WTC11 (cell line): ENCODE results near the gene MDH1. TPM values are rescaled to one million over a fixed set of nuclear protein-coding genes. Genes with fewer than 3 reads are reported as not detected.

Experiments
- ATAC-seq: fragments of 200-7000 bp; cut with Tn5 transposase; 2 replicates; pipeline ENCODE4 v1.10.0; 2021; ENCODE audit warnings: mild to moderate bottlenecking, moderate library complexity
- CTCF ChIA-PET: fragments of 300-600 bp; sonication (Branson Sonifier 250); formaldehyde crosslinking; loops from one replicate; lab custom pipeline; 2021; ENCODE audit warnings: antibody characterized with exemption; lab: Charles Lee
- POLR2A ChIA-PET: fragments of 350-600 bp; sonication (Branson Sonifier 250); formaldehyde crosslinking; loops from one replicate; lab custom pipeline; 2021; ENCODE audit warnings: antibody characterized with exemption; lab: Charles Lee
- DNase-seq: peaks from one replicate; pipeline ENCODE4 v3.0.0; 2021; ENCODE audit warnings: low spot score
- H3K27ac Mint-ChIP-seq: 2 replicates; pipeline ENCODE4 v1.8.0; 2021; ENCODE audit warnings: mixed read lengths
- H3K27me3 Mint-ChIP-seq: 2 replicates; pipeline ENCODE4 v1.8.0; 2021; ENCODE audit warnings: low read depth, mild to moderate bottlenecking, moderate library complexity, mixed read lengths
- H3K36me3 Mint-ChIP-seq: 2 replicates; pipeline ENCODE4 v1.8.0; 2021; ENCODE audit warnings: mixed read lengths
- H3K4me1 Mint-ChIP-seq: 2 replicates; pipeline ENCODE4 v1.8.0; 2022; ENCODE audit warnings: mixed read lengths
- H3K4me3 Mint-ChIP-seq: 2 replicates; pipeline ENCODE4 v1.8.0; 2021; ENCODE audit warnings: mild to moderate bottlenecking, moderate library complexity, mixed read lengths
- H3K9me3 Mint-ChIP-seq: 2 replicates; pipeline ENCODE4 v1.8.0; 2021; ENCODE audit warnings: mixed read lengths
- AFF4 ChIP-seq: sonication (generic); formaldehyde crosslinking; IDR thresholded peaks from 2 replicates; pipeline ENCODE4 v1.8.1; 2023; ENCODE audit warnings: mild to moderate bottlenecking, missing genetic modification reagents, borderline replicate concordance
- CBFB ChIP-seq: sonication (generic); formaldehyde crosslinking; IDR thresholded peaks from 2 replicates; pipeline ENCODE4 v1.8.1; 2022; ENCODE audit warnings: mild to moderate bottlenecking, low read depth, missing genetic modification reagents
- E2F1 ChIP-seq: sonication (generic); formaldehyde crosslinking; IDR thresholded peaks from 2 replicates; pipeline ENCODE4 v1.8.0; 2022; ENCODE audit warnings: mild to moderate bottlenecking, missing genetic modification reagents
- E2F4 ChIP-seq: sonication (generic); formaldehyde crosslinking; IDR thresholded peaks from 2 replicates; pipeline ENCODE4 v1.8.1; 2022; ENCODE audit warnings: low read depth, mild to moderate bottlenecking, moderate library complexity, missing genetic modification reagents, borderline replicate concordance
- EMX1 ChIP-seq: fragments of 250-450 bp; sonication (Bioruptor Pico); IDR thresholded peaks from 2 replicates; pipeline ENCODE4 v1.8.0; 2021; ENCODE audit warnings: mild to moderate bottlenecking
- GABPB1 ChIP-seq: sonication (generic); formaldehyde crosslinking; IDR thresholded peaks from 2 replicates; pipeline ENCODE4 v1.8.1; 2023; ENCODE audit warnings: mild to moderate bottlenecking, missing genetic modification reagents
- HMGXB4 ChIP-seq: sonication (generic); formaldehyde crosslinking; IDR thresholded peaks from 2 replicates; pipeline ENCODE4 v1.8.1; 2023; ENCODE audit warnings: mild to moderate bottlenecking, moderate library complexity, missing genetic modification reagents
- IRF2 ChIP-seq: sonication (generic); formaldehyde crosslinking; IDR thresholded peaks from 2 replicates; pipeline ENCODE4 v1.8.0; 2022; ENCODE audit warnings: low read depth, missing genetic modification reagents, borderline replicate concordance
- JUN ChIP-seq: sonication (generic); formaldehyde crosslinking; IDR thresholded peaks from 2 replicates; pipeline ENCODE4 v1.8.0; 2023; ENCODE audit warnings: mild to moderate bottlenecking, missing genetic modification reagents
- KAT7 ChIP-seq: sonication (generic); formaldehyde crosslinking; IDR thresholded peaks from 2 replicates; pipeline ENCODE4 v1.8.1; 2023; ENCODE audit warnings: missing genetic modification reagents, mild to moderate bottlenecking, borderline replicate concordance
- NFATC4 ChIP-seq: fragments of 250-450 bp; sonication (Bioruptor Pico); IDR thresholded peaks from 2 replicates; pipeline ENCODE4 v1.9.0; 2021; ENCODE audit warnings: mild to moderate bottlenecking
- NR1H2 ChIP-seq: sonication (generic); formaldehyde crosslinking; IDR thresholded peaks from 2 replicates; pipeline ENCODE4 v1.9.0; 2021; ENCODE audit warnings: mild to moderate bottlenecking, moderate library complexity, missing genetic modification reagents
- PREB ChIP-seq: sonication (generic); formaldehyde crosslinking; IDR thresholded peaks from 2 replicates; pipeline ENCODE4 v1.8.1; 2022; ENCODE audit warnings: mild to moderate bottlenecking, missing genetic modification reagents, moderate library complexity, borderline replicate concordance
- RELA ChIP-seq: sonication (generic); formaldehyde crosslinking; IDR thresholded peaks from 2 replicates; pipeline ENCODE4 v1.8.1; 2022; ENCODE audit warnings: missing genetic modification reagents, mild to moderate bottlenecking, borderline replicate concordance
- SMAD4 ChIP-seq: sonication (generic); formaldehyde crosslinking; IDR thresholded peaks from 2 replicates; pipeline ENCODE4 v1.8.0; 2022; ENCODE audit warnings: mild to moderate bottlenecking, missing genetic modification reagents
- SP1 ChIP-seq: sonication (generic); formaldehyde crosslinking; conservative IDR thresholded peaks from 2 replicates; pipeline ENCODE4 v1.8.1; 2022; ENCODE audit warnings: missing genetic modification reagents
- ZNF263 ChIP-seq: sonication (generic); formaldehyde crosslinking; IDR thresholded peaks from 2 replicates; pipeline ENCODE4 v1.8.1; 2022; ENCODE audit warnings: low read depth, mild to moderate bottlenecking, moderate library complexity, missing genetic modification reagents
- ZNF281 ChIP-seq: sonication (generic); formaldehyde crosslinking; IDR thresholded peaks from 2 replicates; pipeline ENCODE4 v1.8.0; 2023; ENCODE audit warnings: mild to moderate bottlenecking, missing genetic modification reagents
- ZNF671 ChIP-seq: fragments of 250-450 bp; sonication (Bioruptor Pico); IDR thresholded peaks from 2 replicates; pipeline ENCODE4 v1.8.0; 2021; ENCODE audit warnings: mild to moderate bottlenecking
- total RNA-seq: library from RNA; stranded (reverse); gene quantifications from 3 replicates; pipeline ENCODE4 v1.2.3, GENCODE V29; 2021

The MDH1 gene
- total RNA-seq, 1 experiment from 2014 or later = 259 TPM

- TF ChIP-seq ZNF281 = no peak
- TF ChIP-seq CBFB (CRISPR knock-in tag) = no peak
- TF ChIP-seq, all 79 proteins: peak for 0
These were observed 63.9 kb downstream of the MDH1 start (continued) for GRCh38 chr2:63652652-63652985.

- no peak for DNase-seq
- H3K4me1 Mint-ChIP-seq = no peaks in the 10 kb centered on the region
- ChIA-PET POLR2A (no interaction called here), CTCF (no interaction called here)
- ATAC-seq = no peak
- no peak overlapping the region for H3K27ac Mint-ChIP-seq
- H3K4me3 Mint-ChIP-seq = no peak overlapping the region
- H3K9me3 Mint-ChIP-seq = peaks cover 27% of the 10 kb centered on the region
- no peak for TF ChIP-seq PREB (CRISPR knock-in tag)
- TF ChIP-seq NFATC4 (CRISPR knock-in tag) = no peak
- TF ChIP-seq E2F4 (CRISPR knock-in tag) = no peak
- TF ChIP-seq JUN (CRISPR knock-in tag) = no peak
- TF ChIP-seq E2F1 (CRISPR knock-in tag) = no peak
- no peak for TF ChIP-seq AFF4 (CRISPR knock-in tag)
- no peak for TF ChIP-seq NR1H2 (CRISPR knock-in tag)
- TF ChIP-seq SMAD4 (CRISPR knock-in tag) = no peak
- no peak for TF ChIP-seq RELA (CRISPR knock-in tag)
- TF ChIP-seq ZNF671 = no peak
- no peak for TF ChIP-seq GABPB1 (CRISPR knock-in tag)
- no peak for TF ChIP-seq SP1 (CRISPR knock-in tag)
- TF ChIP-seq HMGXB4 = no peak
- TF ChIP-seq IRF2 (CRISPR knock-in tag) = no peak
- TF ChIP-seq ZNF263 (CRISPR knock-in tag) = no peak
- no peak for TF ChIP-seq KAT7 (CRISPR knock-in tag)
- no peak for TF ChIP-seq EMX1
- peaks cover 16% of the 10 kb centered on the region for H3K36me3 Mint-ChIP-seq
- H3K27me3 Mint-ChIP-seq = no peaks in the 10 kb centered on the region
These were observed 66.2 kb downstream of the MDH1 start for GRCh38 chr2:63654959-63655358.
